HAP-1 (cell line): ENCODE results near the gene TPP1.

Experiments used
- DNase-seq, 2 experiments: peaks; one replicate each; pipeline ENCODE4 v3.0.0-alpha.2; 2016 to 2020; ENCODE audit warnings: low spot score in 2 of 2
- H3K27me3 ChIP-seq: fragments of 250-450 bp; sonication (Bioruptor Pico); 2 replicates; pipeline ENCODE4 v1.5.1; 2020; ENCODE audit warnings: low read depth, mild to moderate bottlenecking, moderate library complexity
- H3K36me3 ChIP-seq: fragments of 250-450 bp; sonication (Bioruptor Pico); replicated peaks from 2 replicates; pipeline ENCODE4 v1.5.1; 2020; ENCODE audit warnings: mild to moderate bottlenecking
- H3K4me1 ChIP-seq: fragments of 250-450 bp; sonication (Bioruptor Pico); 2 replicates; pipeline ENCODE4 v1.5.1; 2020; ENCODE audit warnings: mild to moderate bottlenecking
- H3K4me3 ChIP-seq: fragments of 250-450 bp; sonication (Bioruptor Pico); 2 replicates; pipeline ENCODE4 v1.5.1; 2020; ENCODE audit warnings: mild to moderate bottlenecking, moderate library complexity
- H3K9me3 ChIP-seq: fragments of 250-450 bp; sonication (Bioruptor Pico); 2 replicates; pipeline ENCODE4 v1.5.1; 2020; ENCODE audit warnings: mild to moderate bottlenecking, moderate library complexity
- in situ Hi-C: fragments of 300-500 bp; cut with MboI; formaldehyde crosslinking; loops from 3 replicates; pipeline ENCODE4 v1.14.3; 2020; ENCODE audit warnings: low sequenced_read_pairs, inconsistent platforms, mixed read lengths

Gene TPP1

GRCh38 chr11:6640036-6640984, 21.1 kb upstream of the TPP1 start:
- H3K27me3 ChIP-seq, result no peaks in the 10 kb centered on the region
- in situ Hi-C loops, result no loop called here
- no peaks in the 10 kb centered on the region for H3K9me3 ChIP-seq
- H3K4me1 ChIP-seq, result no peaks in the 10 kb centered on the region
- H3K4me3 ChIP-seq, result no peak overlapping the region
- no peak for DNase-seq
- H3K36me3 ChIP-seq, result no peaks in the 10 kb centered on the region

DNA sequence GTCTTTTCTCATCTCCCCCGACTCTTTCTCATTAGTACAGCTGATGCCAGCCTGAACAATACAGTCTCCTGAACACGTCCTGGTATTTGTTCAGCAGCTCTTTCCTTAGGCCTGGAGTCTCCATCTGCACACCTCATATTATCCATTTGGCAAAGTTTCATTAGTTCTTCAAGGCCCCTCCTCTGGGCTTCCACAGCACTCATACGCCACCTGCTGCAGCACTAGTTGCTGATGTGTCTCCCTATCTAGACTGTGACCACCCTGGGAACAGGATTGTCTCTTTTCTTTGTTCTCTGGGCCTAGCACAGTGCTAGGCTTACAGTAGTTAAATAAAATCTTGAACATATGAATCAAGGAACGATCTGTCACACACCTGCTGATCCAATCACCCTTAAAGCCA, 19.2 kb upstream of the TPP1 start:
- no peak overlapping the region for H3K4me3 ChIP-seq
- in situ Hi-C loops, result no loop called here
- no peak for DNase-seq
- no peaks in the 10 kb centered on the region for H3K4me1 ChIP-seq
- no peaks in the 10 kb centered on the region for H3K9me3 ChIP-seq
- no peaks in the 10 kb centered on the region for H3K36me3 ChIP-seq
- no peaks in the 10 kb centered on the region for H3K27me3 ChIP-seq

GRCh38 chr11:6637871-6638270, 18.6 kb upstream of the TPP1 start:
- no peak overlapping the region for H3K4me3 ChIP-seq
- in situ Hi-C loops, result no loop called here
- no peak for DNase-seq
- no peaks in the 10 kb centered on the region for H3K36me3 ChIP-seq
- H3K9me3 ChIP-seq, result no peaks in the 10 kb centered on the region
- H3K27me3 ChIP-seq, result no peaks in the 10 kb centered on the region
- H3K4me1 ChIP-seq, result no peaks in the 10 kb centered on the region

DNA sequence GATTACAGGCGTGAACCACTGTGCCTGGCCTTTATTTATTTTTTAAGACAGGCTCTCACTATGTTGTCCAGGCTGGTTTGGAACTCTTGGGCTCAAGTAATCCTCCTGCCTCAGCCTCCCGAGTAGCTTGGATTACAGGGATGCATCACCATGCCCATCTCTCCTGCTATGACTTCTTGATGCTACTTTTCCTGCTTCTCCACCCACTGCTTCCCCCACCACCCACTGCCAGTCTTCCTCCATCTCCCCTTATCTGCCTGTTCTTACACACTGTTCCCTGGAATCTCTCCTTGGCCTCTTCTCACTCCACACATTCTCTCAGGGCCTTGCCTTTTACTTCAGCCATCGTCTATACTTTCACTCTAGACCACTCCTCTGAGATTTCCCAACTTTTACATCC, 17.3 kb upstream of the TPP1 start:
- Histone ChIP-seq H3K4me1 (no peaks in the 10 kb centered on the region), H3K27me3 (no peaks in the 10 kb centered on the region), H3K9me3 (no peaks in the 10 kb centered on the region), H3K36me3 (no peaks in the 10 kb centered on the region), H3K4me3 (no peak overlapping the region)
- in situ Hi-C loops, result no loop called here
- no peak for DNase-seq

DNA sequence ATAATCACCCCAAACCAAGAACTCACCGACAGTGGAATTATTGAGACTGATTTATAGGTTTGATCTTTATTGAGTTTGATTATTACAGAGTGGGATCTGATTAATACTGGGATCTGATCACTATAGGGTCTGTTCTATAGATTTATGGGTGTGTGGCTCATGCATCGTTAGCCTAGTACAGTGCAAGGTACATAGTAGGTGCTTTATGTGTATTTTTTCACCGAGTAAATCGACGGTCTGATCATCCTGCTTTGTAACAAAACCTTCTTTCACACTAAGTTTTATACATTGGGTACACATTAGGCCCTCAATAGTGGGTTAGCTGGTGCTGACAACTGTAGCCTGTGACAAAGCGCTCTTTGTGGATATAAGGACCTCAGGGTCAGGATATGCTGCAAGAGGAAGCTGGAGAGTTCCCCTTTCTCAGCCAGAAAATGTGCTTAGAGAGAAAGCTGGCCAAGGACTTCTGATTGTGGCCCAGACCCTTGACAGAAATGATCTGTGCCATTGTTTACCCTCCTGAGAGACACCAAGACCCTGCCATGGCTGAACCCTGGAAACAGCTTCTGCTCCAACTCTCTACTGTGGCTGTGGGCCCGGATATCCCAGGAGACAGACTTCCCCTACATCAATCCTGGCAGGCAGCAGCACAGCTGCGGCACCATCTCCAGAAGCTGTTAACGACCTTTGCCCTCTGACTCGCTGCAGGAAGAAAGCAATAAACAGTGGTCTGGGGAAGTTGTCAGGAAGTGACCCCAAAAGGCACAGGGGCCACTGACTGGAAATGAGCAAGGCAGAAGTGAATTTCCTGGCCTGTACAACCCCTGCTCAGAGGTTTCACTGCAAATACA, 16.1 kb upstream of the TPP1 start:
- Histone ChIP-seq H3K4me3 (no peak overlapping the region), H3K9me3 (no peaks in the 10 kb centered on the region), H3K36me3 (no peaks in the 10 kb centered on the region), H3K27me3 (no peaks in the 10 kb centered on the region), H3K4me1 (no peaks in the 10 kb centered on the region)
- in situ Hi-C loops, result no loop called here
- no peak for DNase-seq

- Histone ChIP-seq H3K4me1 (no peaks in the 10 kb centered on the region), H3K27me3 (no peaks in the 10 kb centered on the region), H3K4me3 (no peak overlapping the region), H3K36me3 (no peaks in the 10 kb centered on the region), H3K9me3 (no peaks in the 10 kb centered on the region)
- DNase-seq, result no peak
- in situ Hi-C loops, result no loop called here
These were observed 15.3 kb upstream of the TPP1 start for GRCh38 chr11:6634534-6634933.

DNA sequence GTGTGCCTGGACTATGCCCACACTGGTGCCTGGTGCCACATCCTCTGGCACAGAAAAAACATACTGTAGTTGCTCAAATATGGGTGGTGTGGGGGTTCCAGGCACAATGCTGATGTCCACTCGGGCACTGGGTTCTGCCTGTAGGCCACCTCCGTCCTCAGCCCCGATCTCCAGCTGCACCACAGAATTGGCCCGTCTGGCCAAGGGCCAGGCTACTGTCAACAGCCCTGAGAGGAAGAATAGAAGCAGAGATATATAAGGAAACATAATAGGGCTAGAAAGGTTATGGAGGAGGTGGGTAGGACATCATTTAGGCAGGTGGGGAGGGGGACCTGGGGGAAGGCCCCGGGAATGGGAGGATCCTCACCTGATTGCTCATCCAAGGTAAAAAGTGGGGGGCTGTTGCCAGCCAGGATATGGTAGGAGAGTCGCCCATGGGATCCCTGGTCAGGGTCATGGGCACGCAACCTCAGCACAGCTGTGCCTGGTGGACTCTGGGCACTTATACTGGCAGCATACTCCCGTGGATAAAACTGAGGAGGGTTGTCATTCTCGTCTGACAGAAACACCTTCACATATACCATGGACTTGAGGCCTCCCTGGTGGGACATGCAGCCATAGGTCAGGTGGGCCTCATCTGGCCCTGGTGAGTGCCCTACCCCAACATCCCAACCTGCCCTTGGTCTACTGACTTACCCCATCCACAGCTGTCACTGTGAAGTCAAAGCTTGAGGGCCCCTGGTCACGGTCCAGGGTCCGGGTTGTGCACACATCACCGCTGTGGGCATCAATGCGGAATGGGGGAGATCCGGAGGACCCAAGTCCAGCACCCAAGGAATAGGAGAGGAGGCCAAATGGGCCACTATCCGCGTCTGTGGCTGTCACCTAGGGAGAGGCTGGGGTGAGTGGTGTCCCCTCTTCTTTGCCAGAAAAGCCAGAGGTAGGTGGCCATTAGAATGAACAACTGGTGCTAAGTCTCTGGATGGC, 14.5 kb upstream of the TPP1 start:
- no peak overlapping the region for H3K4me3 ChIP-seq
- no peaks in the 10 kb centered on the region for H3K9me3 ChIP-seq
- no peaks in the 10 kb centered on the region for H3K36me3 ChIP-seq
- H3K4me1 ChIP-seq, result no peaks in the 10 kb centered on the region
- DNase-seq, result no peak
- no peaks in the 10 kb centered on the region for H3K27me3 ChIP-seq
- in situ Hi-C loops, result no loop called here

DNA sequence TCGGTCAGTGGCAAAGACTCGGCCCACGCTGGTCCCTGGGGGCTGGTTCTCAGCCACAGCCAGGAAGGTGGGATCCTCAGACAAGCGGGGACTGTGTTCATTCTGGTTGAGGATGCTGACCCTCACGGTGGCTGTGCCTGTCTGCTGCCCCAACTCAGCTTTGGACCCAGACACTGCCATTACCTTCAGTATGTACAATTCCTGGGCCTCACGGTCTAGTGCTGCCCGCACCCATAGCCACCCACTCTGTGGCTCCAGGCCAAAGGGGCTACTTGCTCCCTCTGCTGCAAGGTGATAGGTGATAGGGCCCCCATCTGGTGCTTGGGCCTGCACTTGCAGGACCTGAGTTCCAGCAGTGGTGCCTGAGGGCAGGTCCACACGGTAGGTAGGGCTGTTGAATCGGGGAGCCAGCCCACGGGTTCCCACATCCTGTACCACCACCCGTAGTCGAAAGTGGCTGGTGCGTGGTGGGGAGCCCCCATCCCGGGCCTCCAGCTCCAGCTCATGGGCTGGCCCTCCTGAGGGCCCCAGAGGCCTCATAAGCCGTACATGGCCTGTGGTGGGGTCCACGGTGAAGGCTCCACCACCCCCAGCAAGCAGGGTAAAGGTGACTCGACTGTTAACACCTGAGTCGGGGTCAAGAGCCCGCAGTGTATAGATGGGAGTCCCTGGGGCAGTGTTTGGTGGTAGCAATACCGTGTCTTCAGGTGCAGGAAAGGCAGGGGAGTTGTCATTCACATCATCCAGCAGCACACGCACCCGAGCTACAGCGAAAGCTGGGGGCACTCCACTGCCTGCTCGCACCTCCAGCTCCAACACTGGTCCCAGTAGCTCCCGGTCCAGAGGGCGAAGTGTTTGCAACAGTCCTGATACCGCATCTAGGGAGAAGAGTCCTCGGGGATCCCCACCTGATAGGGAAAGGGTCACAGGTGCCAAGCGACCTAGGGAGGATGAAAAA, 13.2 kb upstream of the TPP1 start:
- DNase-seq, result no peak
- H3K36me3 ChIP-seq, result no peaks in the 10 kb centered on the region
- H3K27me3 ChIP-seq, result no peaks in the 10 kb centered on the region
- no peaks in the 10 kb centered on the region for H3K4me1 ChIP-seq
- H3K9me3 ChIP-seq, result no peaks in the 10 kb centered on the region
- H3K4me3 ChIP-seq, result no peak overlapping the region
- in situ Hi-C loops, result no loop called here

DNA sequence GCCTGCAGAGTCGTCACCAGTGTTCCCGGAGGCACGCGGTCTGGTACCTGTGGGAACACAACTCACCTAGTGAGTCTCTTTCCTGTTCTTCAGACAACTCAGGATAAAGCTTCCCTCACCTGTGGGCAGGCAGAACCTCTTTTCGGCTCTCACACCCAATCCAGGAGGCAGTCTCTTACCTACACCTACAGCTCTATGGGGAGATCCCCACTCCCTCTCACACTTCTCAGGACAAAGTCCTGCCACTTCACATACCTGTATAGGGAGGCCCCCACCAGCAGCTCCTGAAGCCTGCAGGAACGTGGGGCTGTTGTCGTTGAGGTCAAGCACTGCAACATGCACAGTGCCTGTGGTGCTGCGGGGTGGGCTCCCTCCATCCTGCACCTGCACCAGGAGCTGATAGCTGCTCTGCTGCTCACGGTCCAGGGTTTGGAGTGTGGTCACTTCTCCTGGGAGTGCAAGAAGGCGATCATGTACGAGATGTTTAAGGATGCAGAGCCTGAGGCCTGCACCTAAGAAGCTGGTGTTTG, 12.2 kb upstream of the TPP1 start:
- H3K4me1 ChIP-seq, result no peaks in the 10 kb centered on the region
- no peaks in the 10 kb centered on the region for H3K27me3 ChIP-seq
- no peak for DNase-seq
- in situ Hi-C loops, result no loop called here
- no peak overlapping the region for H3K4me3 ChIP-seq
- H3K36me3 ChIP-seq, result no peaks in the 10 kb centered on the region
- H3K9me3 ChIP-seq, result no peaks in the 10 kb centered on the region

DNA sequence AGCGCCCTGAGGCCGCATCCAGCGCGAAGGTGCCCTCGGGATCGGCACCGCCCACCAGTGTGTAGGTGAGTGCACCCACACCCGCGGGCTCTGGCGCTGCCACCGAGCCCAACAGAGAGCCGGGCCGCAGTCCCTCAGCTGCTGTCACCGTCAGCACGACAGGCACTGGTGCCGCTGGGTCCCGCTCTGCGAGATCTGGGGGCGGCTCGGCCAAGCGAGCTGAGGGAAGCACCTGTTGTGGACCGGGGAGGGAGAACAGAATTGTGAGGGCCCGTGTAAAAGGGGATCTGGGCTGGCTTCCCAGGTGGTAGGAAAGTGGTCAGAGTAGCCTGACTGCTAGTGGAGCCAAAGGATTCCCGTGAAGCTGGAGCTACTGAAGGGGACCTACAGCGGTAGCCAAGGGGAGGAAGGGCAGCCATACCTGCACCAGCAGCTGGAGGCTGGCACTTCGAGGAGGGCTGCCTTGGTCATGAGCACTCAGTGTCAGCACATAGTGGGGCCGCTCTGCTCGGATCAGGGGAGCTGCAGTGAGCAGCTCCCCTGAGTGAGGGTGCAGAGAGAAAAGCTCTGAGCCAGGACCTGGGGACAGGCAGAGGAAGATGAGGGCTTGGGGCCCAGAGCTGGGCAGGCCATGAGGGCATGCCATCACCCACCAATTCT, 11.5 kb upstream of the TPP1 start:
- H3K9me3 ChIP-seq, result no peaks in the 10 kb centered on the region
- H3K27me3 ChIP-seq, result no peaks in the 10 kb centered on the region
- H3K36me3 ChIP-seq, result no peaks in the 10 kb centered on the region
- DNase-seq, result no peak
- no peak overlapping the region for H3K4me3 ChIP-seq
- H3K4me1 ChIP-seq, result no peaks in the 10 kb centered on the region
- in situ Hi-C loops, result no loop called here

DNA sequence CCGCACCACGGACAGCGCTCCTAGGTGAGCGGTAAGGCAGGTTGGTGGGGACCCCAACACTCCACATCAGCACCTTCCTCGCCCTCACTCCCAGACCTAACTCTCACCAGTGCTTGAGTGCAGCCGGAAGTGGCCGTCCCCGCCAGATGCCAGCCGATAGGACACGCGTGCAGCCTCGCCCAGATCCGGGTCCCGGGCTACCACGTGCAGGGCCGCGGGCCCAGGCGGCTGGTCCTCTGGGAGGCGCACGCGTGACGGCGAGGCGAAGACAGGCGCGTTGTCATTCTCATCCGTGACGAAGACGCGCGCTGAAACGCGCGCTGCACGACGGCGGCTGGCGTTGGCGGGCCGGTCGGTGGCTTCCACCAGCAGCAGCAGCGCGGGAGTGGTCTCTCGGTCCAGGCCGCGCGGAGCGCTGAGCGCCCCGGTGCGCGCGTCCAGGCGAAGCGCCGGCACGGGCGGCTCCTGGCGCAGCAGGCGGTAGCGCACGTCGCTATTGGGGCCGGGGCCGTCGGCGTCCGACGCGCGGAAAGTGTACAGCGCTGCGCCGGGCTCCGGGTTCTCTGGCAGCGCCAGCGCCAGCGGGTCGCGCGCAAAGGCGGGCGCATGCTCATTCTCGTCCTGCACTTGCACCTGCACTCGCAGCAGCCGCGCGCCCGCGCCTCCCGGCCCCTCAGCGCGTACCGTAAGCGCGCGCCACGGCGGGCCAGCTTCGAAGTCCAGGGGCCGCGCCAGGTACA, 10.8 kb upstream of the TPP1 start:
- no peaks in the 10 kb centered on the region for H3K27me3 ChIP-seq
- H3K4me1 ChIP-seq, result no peaks in the 10 kb centered on the region
- H3K9me3 ChIP-seq, result no peaks in the 10 kb centered on the region
- no peak for DNase-seq
- no peak overlapping the region for H3K4me3 ChIP-seq
- H3K36me3 ChIP-seq, result no peaks in the 10 kb centered on the region
- in situ Hi-C loops, result no loop called here

DNA sequence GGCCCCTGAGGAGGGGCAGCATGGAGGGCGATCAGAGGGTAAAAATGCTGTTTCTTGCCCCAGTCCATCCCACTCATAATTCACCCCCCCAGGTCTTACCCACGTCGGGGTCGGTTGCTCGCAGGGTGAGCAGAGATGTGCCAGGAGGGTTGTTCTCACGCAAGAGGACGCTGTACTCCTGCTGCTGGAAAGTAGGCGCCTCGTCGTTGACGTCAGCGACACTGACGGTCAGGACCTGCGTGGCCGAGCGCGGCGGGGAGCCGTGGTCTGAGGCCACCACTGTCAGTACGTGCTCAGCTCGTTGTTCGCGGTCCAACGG, 10.3 kb upstream of the TPP1 start:
- H3K4me1 ChIP-seq, result no peaks in the 10 kb centered on the region
- H3K4me3 ChIP-seq, result no peak overlapping the region

More for the DNA sequence above, 10.3 kb upstream of the TPP1 start:
- H3K27me3 ChIP-seq, result no peaks in the 10 kb centered on the region
- no peaks in the 10 kb centered on the region for H3K9me3 ChIP-seq
- in situ Hi-C loops, result no loop called here
- no peak for DNase-seq
- no peaks in the 10 kb centered on the region for H3K36me3 ChIP-seq
